Trophoblast cell (in vitro differentiated cells and primary cell): Measurements from ENCODE around the gene ADARB1.

Source experiments
- DNase-seq, 2 donors: peaks; one replicate each; pipeline ENCODE4 v3.0.0-alpha.2; 2016
- H2AFZ ChIP-seq: 2 replicates; pipeline ENCODE4 v1.6.1; 2013; ENCODE audit warnings: low read length, moderate library complexity, mild to moderate bottlenecking; ENCODE audit not compliant: insufficient read depth, poor library complexity
- H2AK5ac ChIP-seq: 2 replicates; pipeline ENCODE4 v1.6.1; 2013; ENCODE audit warnings: mild to moderate bottlenecking, low read length
- H2BK120ac ChIP-seq: 2 replicates; pipeline ENCODE4 v1.6.1; 2013; ENCODE audit warnings: low read length, mild to moderate bottlenecking, moderate library complexity; ENCODE audit not compliant: insufficient read depth, poor library complexity
- H2BK12ac ChIP-seq: 2 replicates; pipeline ENCODE4 v1.6.1; 2013; ENCODE audit warnings: mild to moderate bottlenecking, low read length, moderate library complexity
- H2BK5ac ChIP-seq: 2 replicates; pipeline ENCODE4 v1.6.1; 2013; ENCODE audit warnings: low read length, low read depth, moderate library complexity, mild to moderate bottlenecking; ENCODE audit not compliant: poor library complexity
- H3K14ac ChIP-seq: 2 replicates; pipeline ENCODE4 v1.6.1; 2013; ENCODE audit warnings: mild to moderate bottlenecking, low read length
- H3K18ac ChIP-seq: 2 replicates; pipeline ENCODE4 v1.6.1; 2013; ENCODE audit warnings: mild to moderate bottlenecking, low read length
- H3K23ac ChIP-seq: 2 replicates; pipeline ENCODE4 v1.6.1; 2013; ENCODE audit warnings: low read length
- H3K27ac ChIP-seq: 2 replicates; pipeline ENCODE4 v1.5.1; 2013; ENCODE audit warnings: low read depth, mild to moderate bottlenecking, inconsistent platforms, low read length, moderate library complexity
- H3K27me3 ChIP-seq: 2 replicates; pipeline ENCODE4 v1.6.1; 2013; ENCODE audit warnings: inconsistent platforms, mild to moderate bottlenecking, low read length, moderate library complexity; ENCODE audit not compliant: insufficient read depth
- H3K36me3 ChIP-seq, 2 experiments: 1 replicate in 1 of 2; 2 replicates in 1 of 2; pipeline ENCODE4 v1.6.1; 2013; ENCODE audit warnings: low read length in 2 of 2, mild to moderate bottlenecking in 2 of 2, moderate library complexity in 1 of 2; ENCODE audit not compliant: insufficient read depth in 2 of 2, control insufficient read depth in 1 of 2
- H3K4ac ChIP-seq: 2 replicates; pipeline ENCODE4 v1.6.1; 2013; ENCODE audit warnings: low read depth, mild to moderate bottlenecking, low read length, moderate library complexity
- H3K4me1 ChIP-seq, 2 experiments: 1 replicate in 1 of 2; 2 replicates in 1 of 2; pipeline ENCODE4 v1.6.1; 2013; ENCODE audit warnings: low read length in 2 of 2, mild to moderate bottlenecking in 2 of 2, moderate library complexity in 1 of 2; ENCODE audit not compliant: insufficient read depth in 2 of 2, control insufficient read depth in 1 of 2
- H3K4me2 ChIP-seq: 2 replicates; pipeline ENCODE4 v1.6.1; 2013; ENCODE audit warnings: inconsistent platforms, mild to moderate bottlenecking, low read length, moderate library complexity
- H3K4me3 ChIP-seq: 2 replicates; pipeline ENCODE4 v1.5.1; 2013; ENCODE audit warnings: mild to moderate bottlenecking, low read depth, low read length, inconsistent platforms
- H3K79me1 ChIP-seq: one replicate; pipeline ENCODE4 v1.6.1; 2013; ENCODE audit warnings: low read length
- H3K79me2 ChIP-seq: 2 replicates; pipeline ENCODE4 v1.6.1; 2013; ENCODE audit warnings: low read length, mild to moderate bottlenecking; ENCODE audit not compliant: control insufficient read depth, insufficient read depth, poor library complexity
- H3K9ac ChIP-seq: 2 replicates; pipeline ENCODE4 v1.6.1; 2013; ENCODE audit warnings: mild to moderate bottlenecking, low read length
- H3K9me3 ChIP-seq: 2 replicates; pipeline ENCODE4 v1.6.1; 2013; ENCODE audit warnings: low read depth, mild to moderate bottlenecking, control low read depth, inconsistent platforms, low read length; ENCODE audit not compliant: insufficient read depth
- H4K12ac ChIP-seq: 2 replicates; pipeline ENCODE4 v1.6.1; 2013; ENCODE audit warnings: low read depth, mild to moderate bottlenecking, low read length, moderate library complexity
- H4K8ac ChIP-seq: 2 replicates; pipeline ENCODE4 v1.6.1; 2013; ENCODE audit warnings: low read depth, mild to moderate bottlenecking, low read length, moderate library complexity
- H4K91ac ChIP-seq: one replicate; pipeline ENCODE4 v1.6.1; 2013; ENCODE audit warnings: low read depth, mild to moderate bottlenecking, low read length, moderate library complexity
- WGBS: extraction: QIAGEN DNeasy Blood & Tissue Kit; methylation state at CpG from one replicate; pipeline ENCODE4 v1.1.7; 2013; ENCODE audit warnings: missing lambda C conversion rate; ENCODE audit not compliant: insufficient read length, insufficient coverage; ENCODE audit errors: extremely low coverage; 5-methylcytosine and 5-hydroxymethylcytosine counted together

The ADARB1 gene

GRCh38 chr21:45049714-45050344, 24.6 kb upstream of the ADARB1 start:
- no peak overlapping the region for H3K27ac ChIP-seq
- no peaks in the 10 kb centered on the region for H3K36me3 ChIP-seq
- no peak overlapping the region for H2BK12ac ChIP-seq
- H3K4me2 ChIP-seq, result no peak overlapping the region
- H4K91ac ChIP-seq, result no peak overlapping the region
- no CpG with 5 or more reads among the region's 12 CpGs for WGBS
- no peak overlapping the region for H3K4ac ChIP-seq
- H3K27me3 ChIP-seq, result no peaks in the 10 kb centered on the region
- H4K12ac ChIP-seq, result no peak overlapping the region
- DNase-seq, result no peak
- H4K8ac ChIP-seq, result no peak overlapping the region
- no peak overlapping the region for H3K18ac ChIP-seq
- peaks cover 2% of the 10 kb centered on the region for H3K79me2 ChIP-seq
- peaks cover 2% of the 10 kb centered on the region for H3K9me3 ChIP-seq
- H3K79me1 ChIP-seq, result no peaks in the 10 kb centered on the region
- no peak overlapping the region for H2BK120ac ChIP-seq
- H2AFZ ChIP-seq, result no peak overlapping the region
- no peak overlapping the region for H3K9ac ChIP-seq
- no peak overlapping the region for H2BK5ac ChIP-seq
- no peaks in the 10 kb centered on the region for H3K4me1 ChIP-seq
- H3K14ac ChIP-seq, result no peak overlapping the region
- no peak overlapping the region for H3K23ac ChIP-seq
- H2AK5ac ChIP-seq, result no peak overlapping the region
- no peak overlapping the region for H3K4me3 ChIP-seq

- peaks cover 2% of the 10 kb centered on the region for H3K79me2 ChIP-seq
- H3K23ac ChIP-seq, result no peak overlapping the region
- no peaks in the 10 kb centered on the region for H3K27me3 ChIP-seq
- no peaks in the 10 kb centered on the region for H3K4me1 ChIP-seq
- no peak overlapping the region for H3K4ac ChIP-seq
- no peak overlapping the region for H4K8ac ChIP-seq
- no peak overlapping the region for H3K4me3 ChIP-seq
- no peak for DNase-seq
- no peaks in the 10 kb centered on the region for H3K79me1 ChIP-seq
- H3K9ac ChIP-seq, result no peak overlapping the region
- no CpG with 5 or more reads among the region's 14 CpGs for WGBS
- H2BK12ac ChIP-seq, result no peak overlapping the region
- H3K14ac ChIP-seq, result no peak overlapping the region
- H3K36me3 ChIP-seq, result no peaks in the 10 kb centered on the region
- H2BK120ac ChIP-seq, result no peak overlapping the region
- H3K27ac ChIP-seq, result no peak overlapping the region
- peaks cover 4% of the 10 kb centered on the region for H3K9me3 ChIP-seq
- no peak overlapping the region for H2BK5ac ChIP-seq
- H2AFZ ChIP-seq, result no peak overlapping the region
- H4K12ac ChIP-seq, result no peak overlapping the region
- no peak overlapping the region for H2AK5ac ChIP-seq
- no peak overlapping the region for H3K4me2 ChIP-seq
- no peak overlapping the region for H4K91ac ChIP-seq
- no peak overlapping the region for H3K18ac ChIP-seq
These were observed 24.0 kb upstream of the ADARB1 start for GRCh38 chr21:45050345-45050796.

- Histone ChIP-seq H2AFZ (no peak overlapping the region), H3K79me2 (peaks cover 2% of the 10 kb centered on the region), H3K4me3 (no peak overlapping the region), H3K36me3 (no peaks in the 10 kb centered on the region), H4K12ac (no peak overlapping the region), H3K4me1 (no peaks in the 10 kb centered on the region), H2BK5ac (no peak overlapping the region), H3K79me1 (no peaks in the 10 kb centered on the region), H2BK12ac (no peak overlapping the region), H4K8ac (no peak overlapping the region), H3K4ac (no peak overlapping the region), H4K91ac (no peak overlapping the region), H3K14ac (no peak overlapping the region), H3K27ac (no peak overlapping the region), H3K23ac (no peak overlapping the region), H2AK5ac (no peak overlapping the region), H3K9ac (no peak overlapping the region), H3K4me2 (no peak overlapping the region), H2BK120ac (no peak overlapping the region), H3K9me3 (peaks cover 3% of the 10 kb centered on the region), H3K27me3 (no peaks in the 10 kb centered on the region), H3K18ac (no peak overlapping the region)
- peak in 1 of 2 donors; percentile 51 for DNase-seq
- WGBS, result no CpG with 5 or more reads among the region's 19 CpGs
These were observed 23.4 kb upstream of the ADARB1 start for GRCh38 chr21:45050797-45051489.

- Histone ChIP-seq H3K4me3 (no peak overlapping the region), H3K4ac (no peak overlapping the region), H3K4me2 (no peak overlapping the region), H3K9me3 (peaks cover 3% of the 10 kb centered on the region), H2BK5ac (no peak overlapping the region), H4K8ac (no peak overlapping the region), H3K18ac (no peak overlapping the region), H3K14ac (no peak overlapping the region), H3K36me3 (no peaks in the 10 kb centered on the region), H3K27me3 (no peaks in the 10 kb centered on the region), H2BK120ac (no peak overlapping the region), H3K23ac (no peak overlapping the region), H2AFZ (no peak overlapping the region), H4K12ac (no peak overlapping the region), H3K4me1 (no peaks in the 10 kb centered on the region), H3K9ac (no peak overlapping the region), H3K79me2 (peaks cover 2% of the 10 kb centered on the region), H4K91ac (no peak overlapping the region), H3K27ac (no peak overlapping the region), H2BK12ac (no peak overlapping the region), H2AK5ac (no peak overlapping the region), H3K79me1 (no peaks in the 10 kb centered on the region)
- WGBS, result no CpG with 5 or more reads among the region's 24 CpGs
- DNase-seq, result no peak
These were observed 22.6 kb upstream of the ADARB1 start for GRCh38 chr21:45051580-45052434.
